SIG-M5 treated with dmso at 0.1 percent for 504 hours (cell line): Measurements from ENCODE around the gene GARNL3.

ENCODE experiments used
- DNase-seq: peaks from one replicate; lab custom pipeline; 2025; ENCODE audit not compliant: unreplicated experiment; lab: John Stamatoyannopoulos, UW

GARNL3 gene

GRCh38 chr9:127347831-127348776 lies 83.5 kb downstream of the GARNL3 start:
- peak; percentile 27 for DNase-seq

- DNase-seq: no peak
Observed at GRCh38 chr9:127349483-127350113, 85.0 kb downstream of the GARNL3 start.

- DNase-seq: no peak
Observed at GRCh38 chr9:127351182-127352166, 86.9 kb downstream of the GARNL3 start.

GRCh38 chr9:127353882-127354281 lies 89.3 kb downstream of the GARNL3 start:
- DNase-seq: no peak

GRCh38 chr9:127356906-127357305 lies 92.3 kb downstream of the GARNL3 start:
- DNase-seq: no peak

- no peak for DNase-seq
Observed at GRCh38 chr9:127358023-127358535, 93.5 kb downstream of the GARNL3 start.

GRCh38 chr9:127358770-127359169 lies 94.2 kb downstream of the GARNL3 start:
- no peak for DNase-seq

- no peak for DNase-seq
Observed at GRCh38 chr9:127360250-127360649, 95.7 kb downstream of the GARNL3 start.

GRCh38 chr9:127360829-127361228 lies 96.3 kb downstream of the GARNL3 start:
- no peak for DNase-seq

GRCh38 chr9:127361561-127361960 lies 97.0 kb downstream of the GARNL3 start:
- no peak for DNase-seq

GRCh38 chr9:127362829-127363228 lies 98.3 kb downstream of the GARNL3 start:
- DNase-seq: no peak

- DNase-seq: no peak
Observed at GRCh38 chr9:127365461-127365860, 100.9 kb downstream of the GARNL3 start.

- DNase-seq: no peak
Observed at GRCh38 chr9:127366594-127366993, 102.0 kb downstream of the GARNL3 start.

- DNase-seq: no peak
Observed at GRCh38 chr9:127368852-127369402, 104.4 kb downstream of the GARNL3 start.

- DNase-seq: no peak
Observed at GRCh38 chr9:127369428-127369827, 104.9 kb downstream of the GARNL3 start.

- no peak for DNase-seq
Observed at GRCh38 chr9:127370147-127370579, 105.6 kb downstream of the GARNL3 start.

- DNase-seq: no peak
Observed at GRCh38 chr9:127370672-127371648, 106.4 kb downstream of the GARNL3 start.

GRCh38 chr9:127380479-127380878 lies 115.9 kb downstream of the GARNL3 start:
- DNase-seq: no peak

- no peak for DNase-seq
Observed at GRCh38 chr9:127382541-127382940, 118.0 kb downstream of the GARNL3 start.
